Esophagus (tissue), 2 donors: ENCODE results near the gene PTTG1IP. TPM values are rescaled to one million over a fixed set of nuclear protein-coding genes. Genes with fewer than 3 reads are reported as not detected.

ENCODE experiments used
- H3K27ac ChIP-seq, 2 donors: one replicate each; pipeline ENCODE4 v1.5.1; 2013; ENCODE audit warnings: low read depth in 2 of 2, mild to moderate bottlenecking in 2 of 2, inconsistent platforms in 1 of 2, low read length in 1 of 2, moderate library complexity in 1 of 2
- H3K27me3 ChIP-seq, 2 donors: one replicate each; pipeline ENCODE4 v1.6.1; 2013; ENCODE audit warnings: low read length in 2 of 2, control low read depth in 1 of 2, mild to moderate bottlenecking in 1 of 2; ENCODE audit not compliant: insufficient read depth in 2 of 2, control insufficient read depth in 1 of 2
- H3K36me3 ChIP-seq, 2 donors: one replicate each; pipeline ENCODE4 v1.6.1; 2013; ENCODE audit warnings: low read length in 1 of 2; ENCODE audit not compliant: control insufficient read depth in 2 of 2, insufficient read depth in 2 of 2
- H3K4me1 ChIP-seq, 2 donors: one replicate each; pipeline ENCODE4 v1.6.1; 2013; ENCODE audit warnings: low read length in 1 of 2; ENCODE audit not compliant: control insufficient read depth in 2 of 2, insufficient read depth in 2 of 2
- H3K4me3 ChIP-seq, 2 donors: one replicate each; pipeline ENCODE4 v1.5.1; 2013; ENCODE audit warnings: low read length in 2 of 2, mild to moderate bottlenecking in 2 of 2, low read depth in 1 of 2, moderate library complexity in 1 of 2
- H3K9me3 ChIP-seq, 2 donors: one replicate each; pipeline ENCODE4 v1.6.1; 2013; ENCODE audit warnings: mild to moderate bottlenecking in 2 of 2, low read depth in 1 of 2, low read length in 1 of 2, moderate library complexity in 1 of 2; ENCODE audit not compliant: control insufficient read depth in 2 of 2, insufficient read depth in 1 of 2
- WGBS, 2 donors: extraction: QIAGEN DNeasy Blood & Tissue Kit; methylation state at CpG; one replicate each; pipeline ENCODE4 v1.1.7; 2013; 5-methylcytosine and 5-hydroxymethylcytosine counted together
- polyA plus RNA-seq, 2 donors: library from polyadenylated mRNA; stranded (reverse); fragments of 200-250 nt; gene quantifications; one replicate each; pipeline ENCODE4 v1.2.3, GENCODE V29; 2013
- donor health status: healthy with polysubstance abuse.
- donor health status: Bipolar disorder and iron deficiency.

The PTTG1IP gene
- polyA plus RNA-seq, 2 donors = 45.8 to 47.4 TPM

DNA sequence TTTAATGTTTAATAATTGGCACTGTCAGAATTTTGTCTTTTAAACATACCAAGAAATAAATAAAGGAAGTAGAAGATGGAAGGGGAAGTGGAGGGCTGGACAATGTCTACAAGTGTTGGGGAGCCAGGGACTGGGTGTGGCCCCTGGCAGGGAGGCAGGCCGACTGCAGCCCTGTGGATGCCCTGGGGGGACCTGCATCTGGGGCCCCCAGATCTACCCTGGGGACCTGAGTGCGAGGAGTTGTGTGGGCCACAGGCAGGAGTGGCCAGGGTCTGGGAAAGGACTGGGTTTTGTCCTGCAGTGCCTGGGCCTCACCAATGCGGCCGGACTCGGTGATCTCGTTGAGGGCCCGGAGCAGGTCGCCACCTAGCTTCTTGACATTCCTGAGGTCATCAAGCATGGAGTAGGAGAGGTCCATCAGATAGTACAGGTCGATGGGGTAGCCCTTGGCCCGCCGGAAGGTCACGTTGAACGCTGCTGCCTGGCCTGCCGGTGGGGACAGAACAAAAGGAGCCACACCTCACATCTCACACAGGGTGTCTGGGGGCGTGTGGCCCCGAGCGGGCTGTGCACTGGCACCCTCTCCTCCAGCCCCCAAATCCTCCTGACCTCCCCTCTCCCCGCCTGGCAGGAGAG, 29.7 kb upstream of the PTTG1IP start:
- peaks cover 0 to 2% of the 10 kb centered on the region in 2 donors for H3K36me3 ChIP-seq
- peaks cover 0 to 4% of the 10 kb centered on the region in 2 donors for H3K9me3 ChIP-seq
- H3K4me3 ChIP-seq = no peak overlapping the region
- no peak overlapping the region for H3K27ac ChIP-seq
- no peaks in the 10 kb centered on the region for H3K27me3 ChIP-seq
- H3K4me1 ChIP-seq = peaks cover 0 to 9% of the 10 kb centered on the region in 2 donors
- 77 to 85% methylated on average over 18 of the region's 18 CpGs for WGBS, 2 donors

DNA sequence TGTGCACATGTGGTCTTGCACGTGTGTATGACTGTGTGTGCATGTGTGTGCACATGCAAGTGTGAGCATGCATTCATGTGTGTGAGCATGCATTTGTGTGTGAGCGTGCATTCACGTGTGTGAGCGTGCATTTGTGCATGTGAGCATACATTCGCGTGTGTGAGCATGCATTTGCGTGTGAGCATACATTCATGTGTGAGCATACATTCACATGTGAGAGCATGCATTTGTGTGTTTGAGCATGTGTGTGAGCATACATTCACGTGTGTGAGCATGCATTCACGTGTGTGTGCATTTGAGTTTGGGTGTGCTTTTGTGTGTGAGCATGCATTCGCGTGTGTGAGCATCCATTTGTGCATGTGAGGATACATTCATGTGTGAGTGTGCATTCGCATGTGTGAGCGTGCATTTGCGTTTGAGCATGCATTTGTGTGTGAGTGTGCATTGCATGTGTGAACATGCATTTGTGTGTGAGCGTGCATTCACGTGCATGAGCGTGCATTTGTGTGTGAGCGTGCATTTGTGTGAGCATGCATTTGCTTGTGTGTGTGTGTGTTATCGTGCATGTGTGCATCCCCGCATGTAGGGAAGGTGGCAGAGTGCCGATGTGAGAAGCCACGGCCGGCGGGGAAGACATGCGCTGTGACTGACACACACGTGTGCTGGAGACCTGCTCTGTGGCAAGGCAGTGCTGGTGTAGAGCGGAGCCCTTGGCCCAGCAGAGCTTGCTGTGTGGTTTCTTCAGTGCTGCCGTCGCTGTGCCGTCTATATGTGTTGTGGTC, 29.0 kb upstream of the PTTG1IP start:
- no peaks in the 10 kb centered on the region for H3K27me3 ChIP-seq
- 91% methylated on average over 30 of the region's 30 CpGs for WGBS, 2 donors
- peaks cover 0 to 4% of the 10 kb centered on the region in 2 donors for H3K9me3 ChIP-seq
- H3K36me3 ChIP-seq = peaks cover 0 to 2% of the 10 kb centered on the region in 2 donors
- no peak overlapping the region for H3K27ac ChIP-seq
- peaks cover 0 to 12% of the 10 kb centered on the region in 2 donors for H3K4me1 ChIP-seq
- H3K4me3 ChIP-seq = no peak overlapping the region

DNA sequence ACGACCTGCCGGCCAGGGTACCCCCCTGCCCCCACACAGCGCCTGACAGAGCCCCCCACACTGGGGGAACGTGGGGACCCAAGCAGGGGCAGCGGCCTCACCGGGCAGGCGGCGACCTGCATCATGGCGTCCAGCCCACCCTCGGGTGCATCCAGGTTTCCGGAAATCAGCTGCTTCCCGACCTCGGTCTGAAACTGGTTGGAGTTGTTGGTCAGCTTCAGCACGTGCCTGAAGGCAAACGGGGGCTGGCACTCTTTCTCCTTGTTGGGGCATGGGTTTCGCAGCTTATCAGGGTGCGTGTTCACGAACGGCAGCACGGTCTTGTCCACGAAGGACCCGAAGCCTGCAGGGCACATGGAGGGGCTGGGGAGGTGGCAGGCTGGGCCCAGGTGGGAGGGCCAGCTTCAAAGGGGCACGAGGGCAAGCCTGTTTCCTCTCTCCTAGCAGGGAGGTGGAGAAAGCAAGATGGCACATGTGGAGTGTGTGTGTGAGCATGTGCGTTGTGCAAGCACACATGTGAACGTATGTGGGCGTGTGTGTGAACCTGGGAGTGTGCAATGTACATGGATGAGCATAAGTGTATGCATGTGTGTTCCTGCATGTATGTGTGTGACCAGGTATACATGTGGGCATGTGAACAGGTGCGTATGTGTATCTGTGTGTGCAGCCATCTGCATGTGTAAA, 28.0 kb upstream of the PTTG1IP start:
- H3K4me1 ChIP-seq = peaks cover 0 to 12% of the 10 kb centered on the region in 2 donors
- WGBS, 2 donors = 61 to 69% methylated on average over 27 of the region's 27 CpGs
- H3K27me3 ChIP-seq = no peaks in the 10 kb centered on the region
- H3K36me3 ChIP-seq = peaks cover 0 to 2% of the 10 kb centered on the region in 2 donors
- H3K9me3 ChIP-seq = peaks cover 0 to 4% of the 10 kb centered on the region in 2 donors
- H3K27ac ChIP-seq = no peak overlapping the region
- H3K4me3 ChIP-seq = no peak overlapping the region

DNA sequence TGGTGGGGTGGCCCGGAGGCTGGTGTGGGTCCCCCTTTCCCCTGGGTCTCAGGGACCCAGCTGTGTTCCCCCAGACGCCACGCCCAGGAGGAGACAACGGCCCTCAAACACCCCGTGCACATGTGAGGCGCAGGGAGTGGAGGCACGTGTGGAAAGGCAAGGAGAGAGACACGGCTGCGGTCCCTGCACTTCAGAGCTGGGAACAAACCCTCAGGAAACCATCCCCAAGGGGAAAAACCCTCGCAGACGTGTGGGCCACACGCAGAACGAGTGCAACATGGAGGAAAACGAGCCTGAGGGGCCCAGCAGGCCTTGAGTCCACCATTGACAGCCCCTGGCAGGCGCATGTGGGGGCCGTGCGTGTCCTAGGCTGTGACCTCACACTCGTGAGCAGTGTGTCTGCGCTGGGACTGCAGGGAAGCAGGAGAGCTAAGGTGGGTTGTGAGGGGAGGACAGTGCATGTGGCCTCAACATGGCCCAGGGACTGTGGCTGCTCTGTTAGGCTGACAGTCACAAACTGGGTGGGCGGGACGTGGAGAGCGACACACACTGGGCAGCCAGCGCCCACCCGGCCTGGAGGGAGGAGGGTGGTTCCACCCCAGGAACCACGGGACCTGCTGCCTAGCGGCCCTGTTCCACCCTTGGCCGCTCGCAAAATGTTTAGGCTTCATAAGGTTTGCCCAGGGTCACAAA, 27.2 kb upstream of the PTTG1IP start:
- H3K27me3 ChIP-seq = no peaks in the 10 kb centered on the region
- no peak overlapping the region for H3K27ac ChIP-seq
- peaks cover 0 to 2% of the 10 kb centered on the region in 2 donors for H3K36me3 ChIP-seq
- H3K4me3 ChIP-seq = no peak overlapping the region
- peaks cover 0 to 12% of the 10 kb centered on the region in 2 donors for H3K4me1 ChIP-seq
- H3K9me3 ChIP-seq = peaks cover 0 to 4% of the 10 kb centered on the region in 2 donors
- WGBS, 2 donors = 81 to 84% methylated on average over 26 to 28 of the region's 28 CpGs

DNA sequence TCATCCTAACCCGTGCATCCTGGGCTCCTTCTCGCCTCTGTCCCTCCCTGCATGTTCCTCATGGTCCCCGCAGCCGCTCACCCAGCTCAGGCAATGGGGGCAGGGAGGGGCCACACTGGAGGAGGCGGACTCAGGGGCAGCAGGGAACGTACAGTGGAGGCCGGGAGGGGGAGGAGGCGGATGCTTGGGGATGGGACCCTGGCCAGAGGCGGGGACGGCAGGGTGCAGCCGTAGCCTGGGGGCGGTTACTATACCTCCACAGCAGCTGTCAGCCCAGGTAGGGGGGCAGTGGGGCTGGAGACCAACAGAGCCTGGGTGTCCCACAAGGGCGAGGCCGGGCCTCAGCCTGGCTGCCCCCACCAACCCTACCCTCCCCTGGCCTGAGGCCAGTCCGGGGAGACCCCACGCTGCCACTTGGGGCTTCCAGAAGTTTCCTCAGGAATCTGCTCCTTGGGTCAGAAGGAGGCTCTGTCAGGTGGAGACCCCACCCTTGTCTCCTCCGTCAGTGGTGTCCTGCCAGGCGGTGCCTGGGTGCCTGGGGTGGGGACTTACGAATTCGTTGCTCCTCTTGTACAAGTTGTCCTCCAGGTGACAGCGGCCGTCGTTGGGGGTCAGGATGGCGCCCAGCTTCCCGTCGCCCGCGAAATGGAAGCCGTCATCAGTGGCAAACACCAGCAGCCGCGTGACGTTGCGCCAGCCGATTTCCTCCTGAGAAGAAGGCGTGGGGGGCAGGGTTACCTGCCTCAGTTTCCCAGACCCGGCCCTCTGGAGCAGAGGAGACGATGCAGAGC, 26.5 kb upstream of the PTTG1IP start:
- H3K4me3 ChIP-seq = no peak overlapping the region
- H3K27ac ChIP-seq = no peak overlapping the region
- peaks cover 0 to 2% of the 10 kb centered on the region in 2 donors for H3K36me3 ChIP-seq
- H3K4me1 ChIP-seq = peaks cover 0 to 12% of the 10 kb centered on the region in 2 donors
- peaks cover 0 to 4% of the 10 kb centered on the region in 2 donors for H3K9me3 ChIP-seq
- H3K27me3 ChIP-seq = no peaks in the 10 kb centered on the region
- 81 to 84% methylated on average over 36 to 37 of the region's 37 CpGs for WGBS, 2 donors

DNA sequence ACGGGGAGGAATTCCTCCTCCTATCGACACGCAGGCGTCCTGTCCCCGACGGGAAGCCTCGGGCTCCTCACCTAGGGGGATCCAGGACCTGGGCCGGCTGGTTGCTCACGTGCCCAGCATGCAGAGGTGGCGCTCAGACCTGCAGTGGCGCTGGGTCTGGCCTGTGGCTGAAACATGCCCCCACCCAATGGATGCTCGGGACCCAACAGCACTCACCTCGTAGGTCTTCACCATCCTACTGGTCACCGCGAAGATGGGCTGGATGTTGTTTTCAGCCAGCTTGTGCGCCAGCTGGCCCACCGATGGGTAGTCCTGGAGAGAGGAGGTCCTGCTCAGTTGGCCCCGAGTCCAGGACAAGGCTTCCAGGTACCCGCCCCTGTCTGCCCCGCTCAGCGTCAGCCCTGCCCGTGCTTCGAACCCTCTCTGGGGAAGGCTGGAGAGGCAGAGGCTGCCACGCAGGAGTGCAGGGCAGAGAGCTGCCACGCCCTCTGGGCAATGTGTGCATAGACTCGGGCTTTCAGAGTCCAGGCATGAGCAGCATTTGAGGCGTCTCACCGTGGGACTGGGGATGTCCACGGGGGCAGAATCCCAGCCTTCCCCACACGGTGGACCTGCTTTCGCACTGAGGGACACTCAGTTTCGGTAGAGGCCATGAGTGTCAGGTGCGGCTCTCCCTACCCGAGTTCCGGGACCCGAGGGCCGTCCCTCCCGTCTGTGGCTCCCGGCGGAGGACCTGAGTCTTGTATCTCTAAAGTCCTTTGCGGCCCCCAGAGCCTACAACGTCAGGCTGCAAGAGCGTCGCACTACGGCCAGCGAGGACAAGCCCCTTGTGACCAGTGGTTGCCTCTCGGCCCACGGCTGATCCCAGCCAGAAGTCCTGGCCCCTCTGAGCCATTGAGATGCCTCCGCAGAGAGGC, 25.6 kb upstream of the PTTG1IP start:
- WGBS, 2 donors = 77 to 82% methylated on average over 48 to 49 of the region's 49 CpGs
- H3K27ac ChIP-seq = no peak overlapping the region
- H3K9me3 ChIP-seq = peaks cover 0 to 4% of the 10 kb centered on the region in 2 donors
- no peak overlapping the region for H3K4me3 ChIP-seq
- H3K36me3 ChIP-seq = peaks cover 0 to 2% of the 10 kb centered on the region in 2 donors
- no peaks in the 10 kb centered on the region for H3K27me3 ChIP-seq
- peaks cover 0 to 12% of the 10 kb centered on the region in 2 donors for H3K4me1 ChIP-seq

DNA sequence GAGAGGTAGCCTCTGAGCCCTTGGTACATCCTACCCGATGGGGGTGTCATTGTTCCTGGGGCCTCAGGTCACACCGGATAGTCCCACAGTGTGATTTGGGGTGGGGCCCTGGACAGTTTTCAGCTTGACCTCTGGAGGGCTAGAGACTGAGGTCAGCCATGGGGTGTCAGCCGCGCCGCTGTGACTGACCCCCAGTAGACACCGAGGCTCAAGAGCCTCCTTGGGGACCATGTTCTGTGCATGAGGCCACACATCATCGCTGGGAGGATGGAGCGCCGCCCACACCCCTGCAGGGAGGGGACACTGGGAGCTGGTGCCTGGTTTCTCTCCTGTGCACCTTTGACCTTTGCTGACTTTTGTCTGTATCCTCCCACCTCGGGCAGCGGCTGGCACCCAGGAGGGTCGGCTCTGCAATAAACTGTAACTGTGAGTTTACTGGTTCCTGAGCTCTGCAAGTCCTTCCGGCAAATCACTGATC, 24.6 kb upstream of the PTTG1IP start:
- H3K4me1 ChIP-seq = peaks cover 0 to 12% of the 10 kb centered on the region in 2 donors
- peaks cover 0 to 4% of the 10 kb centered on the region in 2 donors for H3K9me3 ChIP-seq
- H3K4me3 ChIP-seq = no peak overlapping the region
- H3K27me3 ChIP-seq = no peaks in the 10 kb centered on the region
- peaks cover 0 to 2% of the 10 kb centered on the region in 2 donors for H3K36me3 ChIP-seq
- 78 to 82% methylated on average over 13 of the region's 13 CpGs for WGBS, 2 donors
- no peak overlapping the region for H3K27ac ChIP-seq

DNA sequence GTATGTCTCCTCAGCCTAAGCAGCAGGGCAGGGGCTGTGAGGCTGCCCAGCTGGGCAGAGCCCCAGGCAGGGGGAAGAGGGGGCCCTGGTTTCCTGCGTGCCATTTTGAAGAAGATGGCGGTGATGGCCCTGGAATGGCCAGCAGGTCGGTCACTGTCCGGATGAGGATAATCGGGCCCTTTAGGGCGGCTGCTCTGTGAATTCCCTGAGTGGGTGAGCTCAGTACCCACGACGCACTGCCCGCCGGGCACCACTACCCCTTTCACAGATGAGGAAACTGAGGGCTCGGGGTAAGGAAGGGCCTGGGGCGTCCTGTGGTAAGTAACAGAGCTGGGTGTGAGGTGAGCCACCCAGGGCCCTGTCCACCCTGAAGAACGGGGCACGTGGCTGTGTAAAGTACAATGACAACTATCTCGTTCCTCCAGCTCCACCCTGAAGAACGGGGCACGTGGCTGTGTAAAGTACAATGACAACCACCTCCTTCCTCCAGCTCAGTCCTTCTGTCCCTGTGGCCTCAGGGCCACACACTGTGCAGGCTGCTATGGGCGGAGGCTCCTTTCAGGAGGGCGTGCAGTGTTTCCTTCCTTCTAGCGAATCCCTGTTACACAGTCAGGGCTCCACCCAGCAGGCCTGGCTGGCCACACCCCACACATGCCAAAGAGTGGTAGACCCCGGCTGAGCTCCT, 24.0 kb upstream of the PTTG1IP start:
- 75 to 76% methylated on average over 20 to 21 of the region's 21 CpGs for WGBS, 2 donors
- no peak overlapping the region for H3K4me3 ChIP-seq

More for the DNA sequence above, 24.0 kb upstream of the PTTG1IP start:
- Histone ChIP-seq H3K4me1 (peaks cover 0 to 12% of the 10 kb centered on the region in 2 donors), H3K9me3 (peaks cover 0 to 4% of the 10 kb centered on the region in 2 donors), H3K36me3 (peaks cover 0 to 2% of the 10 kb centered on the region in 2 donors), H3K27me3 (no peaks in the 10 kb centered on the region), H3K27ac (no peak overlapping the region)
